HG03159 (cell line): Measurements from ENCODE around the gene GPR153.

Source experiments
- ATAC-seq: cut with Tn5 transposase; IDR thresholded peaks from one replicate; pipeline ENCODE4 v1.9.1; 2021; ENCODE audit warnings: mild to moderate bottlenecking, moderate library complexity; ENCODE audit not compliant: unreplicated experiment

GPR153 gene

DNA sequence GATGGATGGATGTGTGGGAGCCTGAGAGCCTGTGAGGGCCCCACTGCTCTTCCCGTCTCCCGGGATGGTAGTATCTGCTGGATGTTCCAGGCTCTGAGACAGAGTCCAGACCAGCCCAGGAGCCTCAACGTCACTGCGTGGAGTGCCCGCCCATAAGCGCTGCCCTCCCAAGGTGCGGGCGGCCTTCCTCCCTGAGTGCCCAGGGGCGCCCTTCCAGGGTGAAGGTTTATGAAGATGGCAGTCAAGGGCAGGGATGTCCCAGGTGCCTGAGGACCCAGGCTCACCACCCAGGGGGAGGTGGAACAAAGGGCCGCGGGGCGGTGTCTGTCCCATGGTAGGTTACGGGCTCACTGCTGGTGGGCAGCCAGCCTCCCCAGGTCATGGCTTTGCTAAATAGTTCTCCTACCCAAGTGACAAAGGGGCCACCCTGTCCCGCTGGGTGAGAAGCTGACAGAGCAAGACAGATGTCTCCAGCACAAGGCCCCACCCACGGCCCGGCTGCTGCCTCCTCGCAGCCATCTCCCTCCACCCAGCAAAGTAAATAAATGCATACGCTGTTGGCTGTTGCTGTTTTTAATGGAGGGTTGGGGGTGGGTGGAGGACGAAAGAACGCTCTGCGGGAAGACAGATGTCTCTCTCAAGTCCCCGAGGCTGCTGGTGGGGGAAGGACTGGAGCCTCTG is 9.0 kb upstream of the GPR153 start:
- no peak for ATAC-seq

DNA sequence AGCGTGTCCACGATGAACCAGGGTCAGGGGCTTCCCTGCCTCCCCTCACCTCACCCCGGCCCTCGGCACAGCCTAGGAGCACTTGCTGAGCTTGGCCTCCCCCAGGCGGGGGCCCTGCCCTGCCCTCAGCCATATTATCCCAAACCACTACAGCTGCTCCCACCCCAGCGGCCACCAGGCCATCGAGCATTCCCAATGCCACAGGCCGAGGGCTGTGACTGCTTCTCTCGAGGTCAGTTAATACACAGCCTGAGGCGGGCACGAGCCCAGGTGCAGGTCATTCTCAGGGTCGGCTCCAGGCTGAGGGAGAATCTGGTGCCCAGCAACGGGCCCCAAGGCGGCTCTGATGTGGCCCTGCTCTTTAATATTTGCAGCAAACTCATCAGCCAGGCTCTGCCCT is 8.4 kb upstream of the GPR153 start:
- no peak for ATAC-seq

DNA sequence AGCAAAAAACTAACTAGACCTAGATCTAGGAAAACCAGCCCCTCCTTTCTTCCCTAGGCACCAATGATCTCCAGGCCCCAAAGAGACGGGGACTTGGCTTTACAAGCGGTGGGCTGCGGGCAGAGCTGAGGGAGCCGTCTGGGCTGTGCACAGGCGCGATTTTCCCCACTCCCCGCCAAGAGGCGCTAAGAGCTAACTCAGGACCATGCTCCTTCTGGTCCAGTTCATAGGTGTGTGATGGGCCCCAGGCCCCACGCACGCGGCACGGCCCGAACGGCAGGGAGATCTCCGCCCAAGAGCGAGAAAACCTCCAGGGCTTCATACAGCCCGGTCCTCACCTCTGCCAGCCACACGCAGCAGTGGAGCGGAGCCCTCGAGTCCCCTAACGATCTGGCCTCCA is 7.5 kb upstream of the GPR153 start:
- ATAC-seq = no peak

DNA sequence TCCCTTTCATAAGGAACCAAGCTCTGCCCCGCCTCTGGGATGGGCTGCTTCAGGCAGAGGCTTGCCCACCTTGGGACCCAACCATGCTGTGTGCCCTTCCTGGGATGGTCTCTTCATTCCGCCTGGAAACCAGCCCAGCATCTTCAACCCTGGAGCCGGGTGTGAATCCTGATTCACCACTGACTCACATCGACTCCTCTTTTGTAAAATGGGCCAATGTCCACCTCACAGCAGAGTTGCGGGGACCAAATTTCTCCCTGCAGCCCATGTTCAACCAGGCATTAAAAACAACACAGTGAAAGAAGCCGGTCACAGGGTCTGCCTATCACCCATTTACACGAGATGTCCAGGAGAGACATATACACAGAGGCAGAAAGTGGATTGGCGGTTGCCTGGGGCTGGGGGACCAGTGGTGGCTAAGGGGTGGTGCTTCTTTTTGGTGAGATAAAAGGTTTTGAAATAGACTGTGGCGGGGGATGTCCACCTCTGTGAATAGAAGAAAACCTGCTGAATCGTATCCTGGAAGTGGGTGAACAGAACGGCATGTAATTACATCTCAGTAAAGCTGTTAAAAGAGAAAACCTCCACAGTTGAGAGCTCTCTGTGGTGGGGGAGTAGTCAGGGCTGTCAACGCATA is 6.9 kb upstream of the GPR153 start:
- no peak for ATAC-seq

DNA sequence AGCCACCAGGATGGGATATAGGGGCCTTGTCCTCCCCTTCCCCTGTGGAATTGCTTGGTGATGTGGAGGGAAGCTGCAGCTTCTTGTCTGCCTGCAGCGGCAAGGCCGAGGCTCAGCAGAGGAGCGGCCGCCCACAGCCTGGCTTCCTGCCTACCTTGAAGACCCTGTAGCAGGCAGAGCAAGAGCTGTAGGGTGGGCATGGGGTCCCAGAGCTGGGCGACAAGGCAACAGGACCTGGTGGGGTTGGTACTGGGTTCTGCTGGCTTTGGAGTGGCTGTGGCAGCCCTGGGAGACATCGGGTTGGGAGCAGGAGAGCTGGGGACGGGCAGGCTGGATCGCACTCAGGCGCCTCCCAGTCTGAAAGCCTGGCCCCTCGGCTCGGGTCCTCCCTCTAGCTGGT is 5.7 kb upstream of the GPR153 start:
- ATAC-seq = no peak

DNA sequence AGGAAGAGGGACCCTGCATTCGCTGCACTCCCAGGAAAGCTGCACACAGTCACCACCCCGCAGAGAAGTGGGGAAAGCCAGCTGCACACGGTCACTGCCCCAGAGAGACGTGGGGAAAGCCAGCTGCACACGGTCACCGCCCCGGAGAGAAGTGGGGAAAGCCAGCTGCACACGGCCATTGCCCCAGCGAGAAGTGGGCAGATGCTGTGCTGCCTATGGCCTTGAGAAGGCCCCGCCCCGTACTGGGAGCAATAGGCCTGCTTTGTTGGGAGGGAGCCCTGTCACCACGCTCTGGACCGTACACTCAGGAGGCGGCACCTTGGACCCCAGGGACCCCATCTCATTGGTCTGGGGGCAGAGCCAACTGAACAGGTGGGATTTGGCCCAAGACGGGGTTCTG is 4.3 kb upstream of the GPR153 start:
- ATAC-seq = no peak

DNA sequence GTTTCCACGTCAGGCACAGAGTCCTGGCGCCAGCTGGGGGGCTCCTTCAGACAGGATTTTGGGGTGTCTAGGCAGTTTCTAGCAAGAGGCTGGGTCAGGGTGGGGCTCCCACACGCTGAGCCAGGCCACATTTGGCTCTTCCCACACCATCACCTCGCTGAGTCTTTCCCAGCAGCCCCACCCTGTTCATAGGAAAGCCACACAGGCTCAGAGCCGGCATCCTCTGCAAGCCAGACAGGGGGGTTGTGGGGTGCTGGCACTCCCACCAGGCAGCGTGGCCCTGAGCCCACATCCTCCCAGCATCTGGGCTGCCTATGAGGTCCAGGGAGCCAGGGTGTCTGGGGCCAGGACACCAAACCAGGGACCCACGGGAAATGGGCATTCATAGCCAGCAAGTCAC is 2.8 kb upstream of the GPR153 start:
- no peak for ATAC-seq

DNA sequence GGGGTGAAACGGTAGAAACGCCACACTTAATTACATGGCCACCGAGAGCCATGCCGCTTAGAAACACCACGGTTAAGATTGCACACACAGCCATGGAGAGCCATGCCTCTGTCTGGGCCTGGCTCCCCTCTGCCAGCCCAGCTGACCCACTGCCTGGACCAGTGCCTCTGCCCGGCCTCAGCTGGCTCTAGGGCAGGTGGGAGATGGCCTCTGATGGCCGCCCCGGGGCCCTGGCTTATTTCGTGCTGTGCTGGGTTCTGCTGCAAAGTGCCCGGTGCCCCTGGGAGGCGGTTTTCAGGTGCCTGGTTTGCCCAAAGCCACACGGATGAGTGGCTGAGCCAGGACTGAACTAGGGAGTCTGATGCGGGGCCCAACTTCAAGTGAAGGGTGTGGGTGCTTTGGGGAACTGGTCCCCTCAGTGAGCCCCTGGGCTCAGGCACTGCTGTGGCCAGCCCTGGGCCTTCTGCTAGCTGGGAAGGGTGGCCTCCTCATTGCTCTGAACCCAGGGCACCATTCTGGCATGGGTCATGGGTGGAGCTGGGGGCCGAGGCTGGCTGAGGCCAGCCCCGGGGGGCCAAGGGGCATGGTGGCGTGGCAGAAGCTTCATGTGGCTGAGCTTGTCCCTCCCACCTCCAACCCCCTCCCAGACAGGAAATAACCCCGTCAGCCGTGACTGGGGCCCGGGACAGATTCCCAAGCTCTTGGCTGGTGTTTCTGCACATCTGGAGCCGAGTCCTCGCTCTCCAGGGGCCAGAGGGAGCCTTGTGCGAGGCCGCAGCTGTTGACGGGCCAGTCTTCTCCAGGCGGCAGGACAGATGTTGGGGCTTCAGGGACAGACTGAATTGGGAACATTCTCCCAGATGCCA is 1.9 kb upstream of the GPR153 start:
- ATAC-seq = no peak

DNA sequence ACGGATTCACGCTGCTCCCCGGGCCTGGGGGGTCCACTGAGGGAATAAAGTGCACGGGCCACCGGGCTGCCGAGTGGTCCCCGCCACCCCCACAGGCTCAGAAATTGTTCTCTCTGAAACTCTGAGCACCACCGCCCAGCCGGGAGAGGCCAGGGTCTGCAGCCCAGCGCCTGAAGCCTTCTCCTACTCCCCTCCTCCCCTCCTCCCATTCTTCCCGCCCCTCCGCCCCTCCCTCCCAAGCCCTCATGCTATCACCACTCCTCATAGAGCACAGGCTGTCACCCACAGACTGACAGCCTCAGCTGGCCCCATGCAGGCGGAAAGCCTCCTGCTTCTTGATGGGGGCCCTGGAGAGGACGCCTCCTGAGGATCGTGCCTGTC is 707 bp upstream of the GPR153 start:
- ATAC-seq = no peak

DNA sequence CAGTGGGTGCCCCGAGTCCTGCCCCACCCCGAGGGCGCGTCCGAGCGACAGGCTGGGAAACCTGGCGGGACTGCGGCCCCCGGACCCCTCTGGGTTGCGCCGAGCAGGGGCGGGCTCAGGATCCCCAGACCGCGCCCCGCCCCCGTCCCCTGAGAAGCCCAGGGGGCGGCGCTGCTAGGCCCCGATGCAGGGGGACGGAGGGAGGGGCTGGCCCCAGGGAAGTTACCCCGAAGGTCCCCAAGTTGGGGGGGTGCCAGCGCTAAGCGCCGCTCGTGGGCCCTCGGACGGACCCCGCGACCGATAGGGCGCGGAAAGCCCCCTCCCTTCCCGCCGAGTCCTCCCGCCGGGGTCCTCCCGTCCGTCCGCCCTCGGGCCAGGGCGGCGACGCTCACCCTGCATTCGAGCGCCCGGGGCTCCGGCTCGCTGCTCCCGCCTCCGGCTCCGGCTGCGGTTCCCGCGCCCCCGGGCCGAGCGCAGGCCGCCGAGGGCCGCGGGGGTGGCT is 414 bp downstream of the GPR153 start:
- ATAC-seq = no peak

DNA sequence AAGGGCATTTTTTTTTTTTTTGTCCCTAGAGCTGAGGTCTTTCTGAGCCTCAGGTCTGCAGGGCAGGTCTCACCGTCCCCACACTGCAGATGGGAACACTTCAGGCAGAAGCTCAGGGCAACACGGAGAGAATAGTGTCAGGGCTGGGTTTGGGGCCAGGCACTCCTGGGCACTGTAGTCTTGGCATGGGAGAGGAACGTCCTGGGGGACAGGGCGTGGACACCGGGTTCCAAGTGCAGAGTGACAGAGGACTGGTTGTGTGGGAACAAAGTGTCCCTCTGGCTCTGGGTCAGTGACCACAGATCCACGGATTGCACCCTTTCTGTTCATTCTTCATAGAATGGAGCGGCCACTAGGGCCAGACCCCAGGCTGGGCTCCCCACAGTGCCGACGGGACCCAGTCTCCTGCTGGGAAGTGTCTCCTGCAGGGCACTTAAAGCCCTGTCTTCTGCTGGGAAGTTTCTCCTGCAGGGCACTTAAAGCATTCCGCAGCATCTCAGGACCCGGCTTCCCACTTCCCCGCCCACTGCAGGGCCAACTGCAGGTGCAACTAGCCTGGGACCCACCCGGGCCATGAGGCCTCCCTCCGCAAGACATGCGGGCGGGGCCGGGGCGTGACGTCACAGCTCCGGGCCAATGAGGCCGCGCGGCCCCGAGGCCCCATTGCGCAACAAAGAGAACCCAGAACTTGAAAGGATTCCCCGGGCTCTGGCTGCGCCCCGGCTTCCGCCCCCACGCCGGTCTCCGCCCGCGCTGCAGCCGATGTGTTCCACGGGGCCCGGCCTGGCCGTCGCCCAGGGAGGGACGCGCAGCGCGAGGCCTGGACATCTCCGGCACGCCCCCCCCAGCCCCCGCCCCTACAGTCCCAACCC is 1.2 kb downstream of the GPR153 start:
- ATAC-seq = no peak

DNA sequence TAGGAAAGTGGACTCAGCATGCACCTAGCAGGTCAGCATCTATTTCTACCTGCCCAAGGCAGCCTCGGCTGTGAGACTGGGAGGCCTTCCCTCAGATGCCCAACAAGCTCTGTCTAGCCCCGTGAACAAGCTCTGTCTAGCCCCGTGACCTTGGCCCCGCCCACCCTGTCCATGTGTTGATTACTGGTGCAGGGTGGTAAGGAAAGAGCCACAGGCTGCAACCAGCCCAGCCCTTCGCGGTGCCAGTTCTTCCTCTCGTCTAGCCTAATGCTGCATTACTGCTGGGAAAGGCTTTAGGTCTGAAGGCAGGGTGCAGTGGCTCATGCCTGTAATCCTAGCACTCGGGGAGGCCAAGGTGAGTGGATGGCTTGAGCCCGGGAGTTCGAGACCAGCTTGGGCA is 2.2 kb downstream of the GPR153 start:
- ATAC-seq = no peak

DNA sequence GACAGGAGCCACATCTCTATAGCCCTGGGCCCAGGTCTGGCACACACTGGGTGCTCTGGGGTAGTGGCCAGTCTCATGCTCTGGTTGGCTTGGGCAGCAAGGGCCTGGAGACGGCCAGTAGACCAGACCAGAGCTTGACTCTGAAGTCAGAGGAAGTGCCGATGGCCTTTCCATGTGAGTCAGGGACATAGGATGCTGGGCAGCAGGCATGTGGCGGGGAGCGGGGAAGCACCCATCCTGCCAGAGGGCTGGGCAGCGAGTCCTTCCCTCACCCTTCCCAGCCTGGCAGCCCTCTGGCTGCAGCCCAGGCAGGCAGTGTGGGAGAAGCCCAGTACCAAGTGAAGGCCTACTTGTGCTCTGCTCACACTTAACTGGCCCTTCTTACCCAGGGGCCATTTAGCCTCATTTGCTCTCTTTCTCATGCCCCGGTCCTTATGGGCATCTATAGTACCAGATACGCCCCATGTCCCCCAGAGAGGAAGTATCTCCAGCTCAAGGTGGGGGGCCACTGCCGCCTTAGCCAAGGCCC is 3.3 kb downstream of the GPR153 start:
- ATAC-seq = no peak

DNA sequence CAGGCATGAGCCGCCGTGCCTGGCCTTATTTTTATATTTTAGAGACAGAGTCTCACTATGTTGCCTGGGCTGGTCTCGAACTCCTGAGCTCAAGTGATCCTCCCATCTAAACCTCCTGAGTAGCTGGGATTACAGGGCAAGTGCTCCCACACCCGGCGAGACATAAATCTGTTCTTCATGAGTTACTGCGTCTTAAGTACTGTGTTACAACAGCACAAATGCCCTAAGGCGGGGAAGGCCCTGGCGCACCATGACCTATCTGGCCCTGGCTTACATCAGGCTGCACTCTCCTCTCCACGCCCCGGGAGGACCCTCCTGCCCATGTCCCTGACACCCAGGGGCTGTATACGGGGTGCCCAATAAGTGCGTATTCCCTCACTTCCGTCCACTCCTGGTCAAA is 4.3 kb downstream of the GPR153 start:
- ATAC-seq = no peak

DNA sequence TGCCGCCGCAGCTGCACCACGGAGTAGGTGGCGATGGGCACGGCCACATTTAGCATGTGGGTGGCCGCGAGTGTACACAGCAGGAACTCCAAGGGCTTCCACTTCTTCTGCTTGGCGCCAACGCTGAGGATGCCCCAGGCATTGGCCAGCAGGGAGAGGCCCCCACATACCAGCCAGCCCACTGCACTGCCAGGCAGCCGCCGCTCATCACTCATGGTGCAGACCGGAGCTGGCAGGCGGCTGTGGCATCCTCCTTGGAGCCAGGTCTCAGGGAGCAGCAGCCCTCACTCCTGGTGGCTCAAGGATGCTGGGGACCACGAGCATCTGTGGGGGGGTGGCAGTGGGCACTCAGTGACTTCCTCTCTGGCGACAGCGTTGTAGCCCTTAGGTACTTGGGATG is 6.2 kb downstream of the GPR153 start:
- ATAC-seq = no peak

DNA sequence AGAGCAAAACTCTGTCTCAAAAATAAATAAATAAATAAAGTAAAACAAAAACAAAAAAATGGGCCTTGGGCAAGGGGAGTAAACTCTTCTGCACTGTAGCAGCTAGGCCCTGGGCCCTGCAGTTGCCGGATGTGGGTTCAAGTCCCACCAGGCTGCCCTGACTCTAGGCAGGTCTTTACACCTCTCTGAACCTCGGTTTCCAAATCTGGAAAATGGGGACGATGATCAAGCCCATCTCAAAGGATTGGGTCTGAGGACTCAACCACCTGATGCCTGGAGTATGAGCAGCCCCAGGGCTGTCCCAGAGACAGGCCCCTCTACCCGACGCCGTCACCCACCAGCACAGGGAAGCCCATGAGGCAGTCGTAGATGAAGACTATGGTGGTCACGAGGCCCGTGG is 7.5 kb downstream of the GPR153 start:
- no peak for ATAC-seq

DNA sequence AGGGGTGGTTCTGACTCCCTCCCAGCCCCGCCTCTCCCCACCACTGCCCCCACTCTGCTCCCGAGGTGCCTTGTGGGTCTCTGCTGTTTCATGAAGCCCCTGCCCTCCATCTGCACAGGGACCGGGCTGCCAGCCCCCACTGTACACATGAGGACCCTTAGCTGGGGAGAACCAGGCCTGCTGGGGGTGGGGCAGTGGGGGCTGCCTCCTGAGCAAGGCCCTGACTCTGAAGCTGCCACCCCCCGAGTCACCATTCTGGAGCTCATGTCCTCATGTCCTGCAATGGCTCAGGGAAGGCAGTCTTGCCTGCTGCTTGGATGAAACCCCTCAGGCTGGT is 8.6 kb downstream of the GPR153 start:
- no peak for ATAC-seq

DNA sequence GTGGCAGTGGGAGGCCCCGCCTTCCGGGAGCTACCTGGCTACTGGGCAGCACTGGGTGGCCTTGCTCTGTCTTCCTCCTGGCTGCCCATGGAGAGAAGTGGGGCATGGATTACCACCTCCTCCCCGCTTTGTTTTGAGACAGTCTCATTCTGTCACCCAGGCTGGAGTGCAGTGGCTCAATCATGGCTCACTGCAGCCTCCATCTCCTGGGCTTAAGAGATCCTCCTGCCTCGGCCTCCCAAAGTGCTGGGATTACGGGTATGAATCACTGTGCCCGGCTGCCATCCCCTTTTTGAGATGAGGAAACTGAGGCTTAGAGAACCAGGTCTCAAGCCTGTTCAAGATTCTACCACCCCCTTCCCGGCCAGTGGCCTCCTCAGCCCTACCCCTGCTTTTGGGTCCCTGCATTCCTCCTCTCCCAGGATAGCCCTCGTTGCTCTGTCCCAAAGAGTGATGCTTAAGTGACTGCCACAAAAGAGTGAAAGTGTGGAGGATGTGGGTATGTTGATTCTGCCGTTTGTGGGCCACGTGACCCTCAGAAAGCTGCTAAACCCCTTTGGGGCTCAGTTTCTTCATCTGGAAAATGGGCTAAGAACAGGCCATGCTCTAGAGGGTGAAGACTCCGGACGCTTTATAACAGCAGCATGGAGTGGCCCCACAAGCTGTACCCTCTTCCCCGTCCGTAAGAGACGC is 9.1 kb downstream of the GPR153 start:
- ATAC-seq = no peak

DNA sequence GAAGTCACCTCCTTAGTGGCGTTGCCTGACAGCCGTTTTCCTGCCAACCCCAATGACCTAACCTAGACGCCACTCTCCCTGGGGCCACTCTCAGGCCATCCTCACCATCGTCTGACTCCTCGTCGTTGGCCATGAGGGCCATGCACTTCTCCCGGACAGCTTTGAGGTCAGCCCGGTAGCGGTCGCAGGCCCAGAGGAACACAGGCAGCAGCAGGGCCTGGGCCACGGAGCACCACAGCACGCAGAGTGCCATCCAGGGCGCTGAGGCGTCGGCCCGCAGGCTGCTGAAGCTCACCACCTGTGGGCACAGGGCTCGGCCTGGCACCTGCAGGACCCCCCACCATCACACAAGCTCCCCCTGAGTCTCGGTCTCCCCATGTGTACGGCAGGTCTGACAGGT is 9.7 kb downstream of the GPR153 start:
- no peak for ATAC-seq
